ENCODE measurements around the gene AGAP1.

Gene AGAP1

GRCh38 chr2:235609746-235610145, 115.9 kb downstream of the AGAP1 start:
- no peak for DNase-seq (ENCODE audit: low read depth in 2 of 2)
- TF ChIP-seq CTCF (IDR thresholded peaks at IDR 0.05; ENCODE audit: low read depth, low read length), result no peak
- H3K4me3 ChIP-seq (replicated peaks in 1 of 2; ENCODE audit: low read depth in 2 of 2, low read length in 2 of 2), result no peak overlapping the region

- no peak for DNase-seq (ENCODE audit: low read depth in 2 of 2)
- H3K4me3 ChIP-seq (replicated peaks in 1 of 2; ENCODE audit: low read depth in 2 of 2, low read length in 2 of 2), result no peak overlapping the region
- no peak for TF ChIP-seq CTCF (IDR thresholded peaks at IDR 0.05; ENCODE audit: low read depth, low read length)
Measured at GRCh38 chr2:235610696-235611257, 116.9 kb downstream of the AGAP1 start.

DNA sequence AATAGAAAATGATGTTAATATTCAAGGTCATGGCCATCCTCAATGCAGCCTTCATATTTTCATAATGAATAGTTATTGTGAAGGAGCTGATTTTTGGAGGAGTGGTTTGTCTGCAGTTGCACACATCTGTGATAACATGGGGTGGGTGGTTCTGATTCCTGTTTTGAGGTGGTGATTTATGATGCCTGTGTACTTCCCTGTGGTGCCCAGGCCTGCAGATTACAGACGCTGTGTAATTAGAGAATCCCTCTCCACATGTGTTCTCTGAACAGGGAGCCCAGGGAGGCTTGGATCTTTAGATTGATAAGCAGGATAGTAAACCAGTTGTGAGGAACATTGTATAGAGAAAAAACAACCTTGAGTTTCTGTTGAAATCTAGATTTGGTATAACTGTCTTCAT, 117.5 kb downstream of the AGAP1 start:
- TF ChIP-seq CTCF (IDR thresholded peaks at IDR 0.05; ENCODE audit: low read depth, low read length), result no peak
- no peak for DNase-seq (ENCODE audit: low read depth in 2 of 2)
- H3K4me3 ChIP-seq (replicated peaks in 1 of 2; ENCODE audit: low read depth in 2 of 2, low read length in 2 of 2), result no peak overlapping the region

- H3K4me3 ChIP-seq (replicated peaks in 1 of 2; ENCODE audit: low read depth in 2 of 2, low read length in 2 of 2), result no peak overlapping the region
- no peak for DNase-seq (ENCODE audit: low read depth in 2 of 2)
- no peak for TF ChIP-seq CTCF (IDR thresholded peaks at IDR 0.05; ENCODE audit: low read depth, low read length)
Measured at GRCh38 chr2:235611756-235612155, 117.9 kb downstream of the AGAP1 start.

- TF ChIP-seq CTCF (IDR thresholded peaks at IDR 0.05; ENCODE audit: low read depth, low read length), result no peak
- DNase-seq (ENCODE audit: low read depth in 2 of 2), result no peak
- no peak overlapping the region for H3K4me3 ChIP-seq (replicated peaks in 1 of 2; ENCODE audit: low read depth in 2 of 2, low read length in 2 of 2)
Measured at GRCh38 chr2:235612181-235612950, 118.5 kb downstream of the AGAP1 start.

DNA sequence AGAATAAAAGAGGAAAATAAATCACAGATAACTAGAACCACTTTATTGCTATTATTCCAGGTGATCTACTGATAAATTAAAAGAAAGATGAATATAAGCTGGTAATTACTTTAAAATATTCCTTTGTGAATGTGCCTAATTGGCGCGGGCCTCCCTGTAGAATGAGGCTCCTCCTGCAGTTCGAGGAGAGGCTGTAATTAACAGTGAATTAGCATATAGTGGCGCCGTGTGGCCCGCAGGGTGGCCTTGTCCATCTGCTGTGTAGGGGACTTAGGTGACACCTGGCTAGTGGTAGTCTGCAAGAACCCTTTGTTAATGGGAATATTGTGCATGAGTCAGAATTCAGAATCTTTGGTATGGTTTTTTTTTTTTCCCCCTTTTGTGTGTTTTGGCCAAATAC, 119.8 kb downstream of the AGAP1 start:
- DNase-seq (ENCODE audit: low read depth in 2 of 2), result no peak

More for the DNA sequence above, 119.8 kb downstream of the AGAP1 start:
- no peak overlapping the region for H3K4me3 ChIP-seq (replicated peaks in 1 of 2; ENCODE audit: low read depth in 2 of 2, low read length in 2 of 2)
- TF ChIP-seq CTCF (IDR thresholded peaks at IDR 0.05; ENCODE audit: low read depth, low read length), result no peak

All from cardiac fibroblast (primary cell).